Measurements from ENCODE around the gene HSF2BP.
A peak's percentile ranks its signal among the peaks of the same experiment; 100 is the strongest.

Gene HSF2BP

DNA sequence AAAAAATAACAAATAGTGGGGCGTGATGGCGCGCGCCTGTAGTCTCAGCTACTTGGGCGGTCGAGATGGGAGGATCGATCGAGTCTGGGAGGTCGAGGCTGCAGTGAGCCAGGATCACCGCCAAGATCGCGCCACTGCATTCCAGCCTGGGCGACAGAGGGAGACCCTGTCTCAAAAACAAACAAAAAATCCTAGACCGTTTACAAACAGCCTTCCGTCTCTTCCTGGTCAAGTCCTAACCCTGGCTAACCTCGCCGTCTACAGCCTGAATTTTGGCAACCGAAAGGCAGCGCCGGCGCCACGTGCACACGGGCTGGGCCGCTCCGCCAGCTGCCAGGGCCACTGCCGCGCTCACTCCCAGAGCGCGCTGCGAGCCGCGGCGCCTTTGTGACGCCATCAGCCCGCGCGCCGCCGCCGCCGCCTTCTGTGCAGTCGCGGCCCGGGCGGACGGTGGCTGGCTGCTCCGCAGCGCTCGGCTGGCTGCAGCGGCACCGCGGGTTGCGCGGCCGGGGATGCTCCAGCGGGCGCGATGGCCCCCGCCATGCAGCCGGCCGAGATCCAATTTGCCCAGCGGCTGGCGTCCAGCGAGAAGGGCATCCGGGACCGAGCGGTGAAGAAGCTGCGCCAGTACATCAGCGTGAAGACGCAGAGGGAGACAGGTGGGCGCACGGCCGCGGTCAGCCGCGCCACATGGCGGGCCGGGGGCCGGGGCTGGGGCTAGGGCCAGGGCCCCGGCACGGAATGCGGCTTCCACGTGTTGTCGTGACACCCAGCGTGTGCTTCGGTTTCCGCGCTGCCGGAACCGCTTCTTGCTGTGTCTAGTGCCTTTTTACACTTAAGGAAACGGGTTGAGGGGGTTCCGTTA is at the start of gene HSF2BP, which contains the start of gene RRP1B:
Gene HSF2BP, minus strand, starts transcription at position 353 of the 865 bp plus-strand sequence. CDS start 1,392 bp downstream, outside the sequence.
Gene RRP1B, plus strand, starts transcription at position 425 of the 865 bp plus-strand sequence. Its CDS starts 105 bp downstream, at position 530.
- ChIA-PET CTCF (no interaction called here), POLR2A (interaction anchor here (1.3 kb wide), 1 partner anchor 15 kb away, joined by 3 read pairs; no protein-coding TSS in a partner anchor)
- TF ChIP-seq BHLHE40 (IDR thresholded peaks at IDR 0.05; ENCODE audit: borderline replicate concordance) (no peak), LEF1 (IDR thresholded peaks at IDR 0.05; ENCODE audit: borderline replicate concordance) (peak; percentile 94), ELF4 (IDR thresholded peaks at IDR 0.05) (peak; percentile 41; the same call in 1 of the 2 replicates), HDGF (IDR thresholded peaks at IDR 0.05; ENCODE audit: borderline replicate concordance) (no peak), CTBP1 (IDR thresholded peaks at IDR 0.05; ENCODE audit: borderline replicate concordance) (no peak), SUZ12 (IDR thresholded peaks at IDR 0.05) (no peak), L3MBTL2 (conservative IDR thresholded peaks at IDR 0.05) (peak; percentile 99), NFRKB (IDR thresholded peaks at IDR 0.05) (peak; percentile 55; the same call in 1 of the 2 replicates), FOXM1 (IDR thresholded peaks at IDR 0.05; ENCODE audit: borderline replicate concordance) (peak; percentile 66), FOXK2 (IDR thresholded peaks at IDR 0.05) (no peak), ARNT (IDR thresholded peaks at IDR 0.05) (peak; percentile 65; the same call in 1 of the 2 replicates), ZNF384 (IDR thresholded peaks at IDR 0.05) (no peak), TARDBP (IDR thresholded peaks at IDR 0.05) (no peak), SP1 (IDR thresholded peaks at IDR 0.05) (no peak), FOXA1 (IDR thresholded peaks at IDR 0.05) (no peak)
- TF ChIP-seq, protein P1, sequence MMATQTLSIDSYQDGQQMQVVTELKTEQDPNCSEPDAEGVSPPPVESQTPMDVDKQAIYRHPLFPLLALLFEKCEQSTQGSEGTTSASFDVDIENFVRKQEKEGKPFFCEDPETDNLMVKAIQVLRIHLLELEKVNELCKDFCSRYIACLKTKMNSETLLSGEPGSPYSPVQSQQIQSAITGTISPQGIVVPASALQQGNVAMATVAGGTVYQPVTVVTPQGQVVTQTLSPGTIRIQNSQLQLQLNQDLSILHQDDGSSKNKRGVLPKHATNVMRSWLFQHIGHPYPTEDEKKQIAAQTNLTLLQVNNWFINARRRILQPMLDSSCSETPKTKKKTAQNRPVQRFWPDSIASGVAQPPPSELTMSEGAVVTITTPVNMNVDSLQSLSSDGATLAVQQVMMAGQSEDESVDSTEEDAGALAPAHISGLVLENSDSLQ (IDR thresholded peaks at IDR 0.05) = no peak
- peak; percentile 98 for DNase-seq (ENCODE audit: extremely low spot score)

DNA sequence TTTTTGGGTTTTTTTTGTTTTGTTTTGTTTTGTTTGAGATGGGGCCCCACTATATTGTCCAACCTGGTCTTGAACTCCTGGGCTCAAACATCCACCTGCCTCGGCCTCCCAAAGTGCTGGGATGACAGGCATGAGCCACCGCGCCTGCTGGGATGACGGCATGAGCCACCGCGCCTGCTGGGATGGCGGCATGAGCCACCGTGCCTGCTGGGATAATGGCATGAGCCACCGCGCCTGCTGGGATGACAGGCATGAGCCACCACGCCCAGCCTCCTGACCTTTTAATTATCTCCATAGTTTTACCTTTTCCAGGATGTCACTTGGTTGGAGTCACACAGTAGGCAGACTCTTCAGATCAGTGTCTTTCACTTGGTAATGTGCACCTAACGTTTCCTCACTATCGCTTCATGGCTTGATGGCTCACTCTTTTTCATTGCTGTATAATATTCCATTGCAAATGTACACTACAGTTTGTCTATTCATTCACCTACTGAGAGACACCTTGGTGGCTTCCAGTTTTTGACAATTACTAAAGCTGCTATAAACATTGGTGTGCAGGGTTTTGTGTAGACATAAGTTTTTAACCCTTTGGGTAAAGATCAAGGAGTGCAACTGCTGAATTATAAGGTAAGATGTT is 49.6 kb upstream of the HSF2BP start:
- CTCF ChIA-PET = no interaction called here
- POLR2A ChIA-PET = no interaction called here
- TF ChIP-seq, protein P1 (IDR thresholded peaks at IDR 0.05) = peak; percentile 45; the same call in 1 of the 2 replicates
- TF ChIP-seq SUZ12 (IDR thresholded peaks at IDR 0.05) = no peak
- no peak for DNase-seq (ENCODE audit: extremely low spot score)

DNA sequence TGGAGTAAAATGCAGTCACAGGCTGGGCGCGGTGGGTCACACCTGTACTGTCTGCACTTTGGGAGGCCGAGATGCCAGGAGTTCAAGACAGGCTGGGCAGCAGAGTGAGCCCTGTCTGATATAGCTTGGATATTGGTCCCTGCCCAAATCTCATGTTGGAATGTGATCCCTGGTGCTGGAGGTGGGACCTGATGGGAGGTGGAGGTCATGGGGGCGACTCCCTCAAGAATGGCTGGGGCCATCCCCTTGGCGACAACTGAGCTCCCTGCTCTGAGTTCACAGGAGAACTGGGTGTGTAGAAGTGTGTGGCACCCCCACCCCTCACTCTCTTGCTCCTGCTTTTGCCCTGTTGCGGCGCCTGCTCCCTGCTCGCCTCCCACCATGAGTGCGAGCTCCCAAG is 48.2 kb upstream of the HSF2BP start:
- POLR2A ChIA-PET = interaction anchor here (1.0 kb wide), 1 partner anchor 20 kb away, joined by 3 read pairs; no protein-coding TSS in a partner anchor

DNA sequence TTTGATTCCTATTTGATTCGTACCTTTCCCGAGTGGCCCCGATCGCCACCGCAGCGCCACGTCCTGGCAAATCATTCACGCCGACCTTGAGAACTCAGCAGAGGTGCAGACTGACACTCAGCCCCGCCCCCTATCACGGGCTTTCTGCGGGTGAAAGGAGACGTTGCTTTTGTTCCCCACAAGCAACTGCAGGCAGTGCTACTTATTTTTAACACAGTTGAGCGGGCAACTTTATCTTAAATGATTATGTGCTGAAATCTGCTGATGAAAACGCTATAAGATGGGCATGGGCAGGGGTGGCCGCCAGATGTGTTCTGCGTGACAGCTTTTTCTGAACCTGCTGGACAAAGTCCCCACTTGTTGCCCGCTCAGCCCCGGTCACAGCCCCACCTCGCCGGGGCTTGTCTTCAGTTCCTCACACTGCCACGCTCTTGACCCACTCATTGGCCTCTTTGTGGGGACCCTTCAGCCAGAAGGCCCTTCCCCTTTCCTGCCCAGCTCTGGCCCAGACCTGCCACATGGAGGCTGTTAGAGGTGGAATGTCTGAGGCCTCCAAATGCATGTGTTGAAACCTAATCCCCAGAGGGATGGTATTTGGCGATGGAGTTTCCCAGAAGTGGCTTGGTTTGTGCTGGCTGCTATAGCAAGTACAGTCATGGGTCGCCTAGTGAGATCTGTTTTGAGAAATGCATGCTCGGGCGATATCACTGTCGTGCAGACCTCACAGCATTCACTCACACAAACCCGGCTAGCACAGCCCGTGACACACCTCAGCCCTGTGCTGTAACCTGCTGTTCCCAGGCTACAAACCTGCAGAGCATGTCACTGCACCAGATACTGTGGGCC is 44.0 kb upstream of the HSF2BP start:
- no peak for DNase-seq (ENCODE audit: extremely low spot score)
- CTCF ChIA-PET = no interaction called here

More for the DNA sequence above, 48.2 kb upstream of the HSF2BP start:
- CTCF ChIA-PET = no interaction called here
- no peak for DNase-seq (ENCODE audit: extremely low spot score)
- TF ChIP-seq FOXK2 (IDR thresholded peaks at IDR 0.05) (no peak), CTBP1 (IDR thresholded peaks at IDR 0.05; ENCODE audit: borderline replicate concordance) (no peak), HDGF (IDR thresholded peaks at IDR 0.05; ENCODE audit: borderline replicate concordance) (no peak), SUZ12 (IDR thresholded peaks at IDR 0.05) (no peak), BHLHE40 (IDR thresholded peaks at IDR 0.05; ENCODE audit: borderline replicate concordance) (no peak), ZNF384 (IDR thresholded peaks at IDR 0.05) (no peak), LEF1 (IDR thresholded peaks at IDR 0.05; ENCODE audit: borderline replicate concordance) (no peak), NFRKB (IDR thresholded peaks at IDR 0.05) (no peak), TARDBP (IDR thresholded peaks at IDR 0.05) (no peak), ARNT (IDR thresholded peaks at IDR 0.05) (no peak), FOXM1 (IDR thresholded peaks at IDR 0.05; ENCODE audit: borderline replicate concordance) (no peak), ELF4 (IDR thresholded peaks at IDR 0.05) (no peak), FOXA1 (IDR thresholded peaks at IDR 0.05) (no peak), L3MBTL2 (conservative IDR thresholded peaks at IDR 0.05) (no peak)
- TF ChIP-seq, protein P1 (IDR thresholded peaks at IDR 0.05) = no peak

DNA sequence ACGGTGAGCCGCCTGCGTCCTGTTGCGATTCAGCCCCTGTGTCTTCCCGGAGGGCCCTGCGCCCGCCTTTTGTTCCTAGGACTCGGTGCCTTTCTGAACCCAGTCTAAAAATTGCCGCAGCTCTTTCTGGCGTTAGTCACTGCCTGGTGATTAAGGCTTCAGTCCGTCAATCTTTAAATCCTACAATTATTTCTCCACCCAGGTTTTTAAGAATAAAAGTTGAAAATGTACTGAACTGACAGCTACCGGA is 43.4 kb upstream of the HSF2BP start:
- CTCF ChIA-PET = no interaction called here
- TF ChIP-seq SUZ12 (IDR thresholded peaks at IDR 0.05) = no peak
- no peak for TF ChIP-seq FOXK2 (IDR thresholded peaks at IDR 0.05)
- TF ChIP-seq TARDBP (IDR thresholded peaks at IDR 0.05) = no peak
- no peak for TF ChIP-seq HDGF (IDR thresholded peaks at IDR 0.05; ENCODE audit: borderline replicate concordance)
- no peak for TF ChIP-seq L3MBTL2 (conservative IDR thresholded peaks at IDR 0.05)
- no peak for TF ChIP-seq ELF4 (IDR thresholded peaks at IDR 0.05)
- no peak for TF ChIP-seq LEF1 (IDR thresholded peaks at IDR 0.05; ENCODE audit: borderline replicate concordance)
- no peak for TF ChIP-seq FOXM1 (IDR thresholded peaks at IDR 0.05; ENCODE audit: borderline replicate concordance)
- no peak for TF ChIP-seq SP1 (IDR thresholded peaks at IDR 0.05)
- TF ChIP-seq CTBP1 (IDR thresholded peaks at IDR 0.05; ENCODE audit: borderline replicate concordance) = no peak
- TF ChIP-seq FOXA1 (IDR thresholded peaks at IDR 0.05) = no peak
- no peak for TF ChIP-seq NFRKB (IDR thresholded peaks at IDR 0.05)
- no peak for TF ChIP-seq BHLHE40 (IDR thresholded peaks at IDR 0.05; ENCODE audit: borderline replicate concordance)
- no peak for TF ChIP-seq ZNF384 (IDR thresholded peaks at IDR 0.05)
- TF ChIP-seq, protein P1 (IDR thresholded peaks at IDR 0.05) = no peak
- DNase-seq (ENCODE audit: extremely low spot score) = no peak
- POLR2A ChIA-PET = interaction anchor here (0.7 kb wide), 1 partner anchor 10 kb away, joined by 3 read pairs; no protein-coding TSS in a partner anchor

More for the DNA sequence above, 44.0 kb upstream of the HSF2BP start:
- POLR2A ChIA-PET = interaction anchor here (0.6 to 0.7 kb wide), 2 partner anchors 11 to 1169 kb away, joined by 3 to 4 read pairs; no protein-coding TSS in a partner anchor
- TF ChIP-seq CTBP1 (IDR thresholded peaks at IDR 0.05; ENCODE audit: borderline replicate concordance) = no peak

Measured in HEK293T (cell line).